Tibial artery (tissue), 4 donors: Measurements from ENCODE around the gene ZNF407.

Source experiments
- DNase-seq, 2 donors: peaks; one replicate each; pipeline ENCODE4 v3.0.0-alpha.2; 2019
- H3K27ac ChIP-seq, 2 donors: fragments of 200-600 bp; sonication (generic) in 1 of 2; 1 replicate in 1 of 2; 2 replicates in 1 of 2; pipeline ENCODE4 v1.5.1; 2018 to 2019; ENCODE audit warnings: mild to moderate bottlenecking in 1 of 2
- H3K27me3 ChIP-seq, 2 donors: fragments of 200-600 bp; sonication (generic) in 1 of 2; one replicate each; pipeline versions ENCODE4 v1.5.1 to v1.6.0; 2016 to 2019
- H3K36me3 ChIP-seq, 3 donors: fragments of 200-600 bp; sonication (generic) in 2 of 3; one replicate each; pipeline ENCODE4 v1.5.1; 2016 to 2019; ENCODE audit warnings: mild to moderate bottlenecking in 2 of 3
- H3K4me1 ChIP-seq, 4 donors: fragments of 200-600 bp; sonication (generic) in 2 of 4; 1 replicate in 3 of 4; 2 replicates in 1 of 4; pipeline ENCODE4 v1.5.1; 2016 to 2019
- H3K4me3 ChIP-seq, 2 donors: fragments of 200-600 bp; sonication (generic) in 1 of 2; 1 replicate in 1 of 2; 2 replicates in 1 of 2; pipeline ENCODE4 v1.5.1; 2018 to 2019; ENCODE audit warnings: mild to moderate bottlenecking in 2 of 2
- H3K9me3 ChIP-seq, 3 donors: fragments of 200-600 bp; sonication (generic) in 1 of 3; one replicate each; pipeline ENCODE4 v1.5.1; 2016 to 2019
- intact Hi-C: fragments of 100-400 bp; cut with DNase I; formaldehyde crosslinking; loops from one replicate; pipeline ENCODE4 v1.15.0; 2023; ENCODE audit warnings: low total_unique reads
- TF ChIP-seq, protein P1 (sequence below), 2 experiments: fragments of 200-600 bp in 1 of 2; fragments of 450-650 bp in 1 of 2; IDR thresholded peaks; one replicate each; pipeline ENCODE4 v1.5.1; 2017 to 2019; ENCODE audit warnings: antibody characterized with exemption in 2 of 2, mild to moderate bottlenecking in 1 of 2, moderate library complexity in 1 of 2

ZNF407 gene

DNA sequence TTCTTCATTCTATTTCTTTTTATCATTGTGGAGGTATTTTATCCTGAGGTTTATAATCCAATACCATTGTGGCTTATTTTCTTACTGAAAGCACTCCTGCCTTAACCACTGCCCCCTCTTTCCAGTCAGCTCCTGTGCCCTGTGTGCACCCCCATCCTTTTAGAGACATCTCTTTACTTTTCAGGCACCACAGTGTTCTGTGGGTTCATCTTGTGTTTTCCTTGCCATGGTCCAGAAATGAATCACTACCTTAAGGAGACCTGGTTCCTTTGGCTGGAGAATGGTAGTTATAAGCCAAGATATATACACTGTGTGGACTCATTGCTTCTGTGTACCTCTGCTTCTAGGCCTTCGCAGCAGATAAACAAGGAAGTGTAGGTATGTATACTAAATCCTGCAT is 332.9 kb downstream of the ZNF407 start:
- intact Hi-C loops, result no loop called here
- no peak for DNase-seq
- Histone ChIP-seq H3K27me3 (no peaks in the 10 kb centered on the region), H3K9me3 (no peaks in the 10 kb centered on the region), H3K4me3 (no peak overlapping the region), H3K4me1 (no peaks in the 10 kb centered on the region), H3K36me3 (peaks cover 0 to 6% (median 0%) of the 10 kb centered on the region in 3 donors), H3K27ac (no peak overlapping the region)
- TF ChIP-seq, protein P1, sequence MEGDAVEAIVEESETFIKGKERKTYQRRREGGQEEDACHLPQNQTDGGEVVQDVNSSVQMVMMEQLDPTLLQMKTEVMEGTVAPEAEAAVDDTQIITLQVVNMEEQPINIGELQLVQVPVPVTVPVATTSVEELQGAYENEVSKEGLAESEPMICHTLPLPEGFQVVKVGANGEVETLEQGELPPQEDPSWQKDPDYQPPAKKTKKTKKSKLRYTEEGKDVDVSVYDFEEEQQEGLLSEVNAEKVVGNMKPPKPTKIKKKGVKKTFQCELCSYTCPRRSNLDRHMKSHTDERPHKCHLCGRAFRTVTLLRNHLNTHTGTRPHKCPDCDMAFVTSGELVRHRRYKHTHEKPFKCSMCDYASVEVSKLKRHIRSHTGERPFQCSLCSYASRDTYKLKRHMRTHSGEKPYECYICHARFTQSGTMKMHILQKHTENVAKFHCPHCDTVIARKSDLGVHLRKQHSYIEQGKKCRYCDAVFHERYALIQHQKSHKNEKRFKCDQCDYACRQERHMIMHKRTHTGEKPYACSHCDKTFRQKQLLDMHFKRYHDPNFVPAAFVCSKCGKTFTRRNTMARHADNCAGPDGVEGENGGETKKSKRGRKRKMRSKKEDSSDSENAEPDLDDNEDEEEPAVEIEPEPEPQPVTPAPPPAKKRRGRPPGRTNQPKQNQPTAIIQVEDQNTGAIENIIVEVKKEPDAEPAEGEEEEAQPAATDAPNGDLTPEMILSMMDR (IDR thresholded peaks at IDR 0.05), result no peak

DNA sequence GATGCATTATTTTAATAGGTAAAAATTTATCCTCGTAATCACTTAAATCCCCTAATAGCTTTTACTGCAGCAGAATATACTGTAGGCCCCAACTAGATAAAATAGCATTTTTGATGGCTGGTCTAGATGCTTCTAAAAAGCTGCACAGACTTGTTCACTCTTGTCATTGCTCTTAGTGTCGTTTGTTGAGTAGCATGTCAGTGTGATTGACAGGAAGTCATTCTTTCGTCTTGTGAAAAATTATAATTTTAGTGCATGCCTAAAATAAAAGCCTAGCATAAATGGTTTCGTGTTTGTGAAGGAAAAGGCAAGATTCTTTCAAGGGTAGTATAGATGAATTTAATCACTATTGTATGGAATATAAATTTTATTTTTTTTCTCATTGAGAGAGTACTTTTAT is 336.3 kb downstream of the ZNF407 start:
- Histone ChIP-seq H3K27me3 (no peaks in the 10 kb centered on the region), H3K4me1 (no peaks in the 10 kb centered on the region), H3K36me3 (peaks cover 0 to 6% (median 0%) of the 10 kb centered on the region in 3 donors), H3K4me3 (no peak overlapping the region), H3K27ac (no peak overlapping the region), H3K9me3 (no peaks in the 10 kb centered on the region)
- DNase-seq, result no peak
- TF ChIP-seq, protein P1 (IDR thresholded peaks at IDR 0.05), result no peak
- intact Hi-C loops, result no loop called here

DNA sequence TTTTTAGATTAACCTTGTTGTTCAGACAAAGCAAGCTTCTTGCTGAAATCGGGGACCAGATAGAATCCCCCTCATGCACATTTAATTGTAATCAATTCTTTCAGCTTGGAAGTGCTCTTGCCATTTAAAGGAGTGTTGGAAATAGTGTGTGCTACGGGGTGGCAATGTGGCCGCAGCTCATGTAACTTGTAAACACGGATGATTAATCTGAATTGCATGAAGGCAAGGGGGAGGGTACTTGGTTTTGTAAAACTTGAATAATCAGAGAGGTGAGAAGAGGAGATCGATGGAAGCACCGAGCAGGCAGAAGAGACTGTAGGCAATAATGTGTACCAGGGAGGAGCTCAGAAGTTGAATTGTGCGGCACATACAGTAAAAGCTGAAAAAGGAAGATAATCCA is 337.8 kb downstream of the ZNF407 start:
- no peaks in the 10 kb centered on the region for H3K27me3 ChIP-seq
- no peak for DNase-seq
- TF ChIP-seq, protein P1 (IDR thresholded peaks at IDR 0.05), result no peak
- no peaks in the 10 kb centered on the region for H3K9me3 ChIP-seq
- H3K4me3 ChIP-seq, result no peak overlapping the region
- no peak overlapping the region for H3K27ac ChIP-seq
- H3K36me3 ChIP-seq, result peaks cover 0 to 6% (median 0%) of the 10 kb centered on the region in 3 donors
- intact Hi-C loops, result no loop called here
- no peaks in the 10 kb centered on the region for H3K4me1 ChIP-seq

DNA sequence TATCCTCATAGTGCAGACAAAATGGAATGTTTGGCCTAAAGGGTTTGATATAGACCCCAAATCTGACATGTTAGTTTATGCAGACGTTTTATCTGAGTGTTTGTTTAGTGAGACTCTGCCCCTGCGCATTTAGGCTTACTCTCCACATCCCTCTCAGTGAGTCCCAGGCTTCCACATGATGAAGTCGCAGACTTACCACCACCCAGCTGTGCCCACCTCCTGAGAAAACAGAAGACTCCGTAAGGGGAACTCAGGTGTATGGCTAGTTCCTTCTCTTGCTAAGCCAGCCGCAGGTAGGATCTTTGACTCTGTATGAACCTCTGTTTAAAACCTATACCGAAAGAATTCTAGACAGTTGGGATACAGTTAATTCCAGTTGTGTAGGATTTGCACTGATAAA is 338.7 kb downstream of the ZNF407 start:
- intact Hi-C loops, result no loop called here
- Histone ChIP-seq H3K4me1 (no peaks in the 10 kb centered on the region), H3K9me3 (no peaks in the 10 kb centered on the region), H3K4me3 (no peak overlapping the region), H3K27ac (no peak overlapping the region), H3K27me3 (no peaks in the 10 kb centered on the region), H3K36me3 (peaks cover 0 to 6% (median 0%) of the 10 kb centered on the region in 3 donors)
- TF ChIP-seq, protein P1 (IDR thresholded peaks at IDR 0.05), result no peak
- no peak for DNase-seq

DNA sequence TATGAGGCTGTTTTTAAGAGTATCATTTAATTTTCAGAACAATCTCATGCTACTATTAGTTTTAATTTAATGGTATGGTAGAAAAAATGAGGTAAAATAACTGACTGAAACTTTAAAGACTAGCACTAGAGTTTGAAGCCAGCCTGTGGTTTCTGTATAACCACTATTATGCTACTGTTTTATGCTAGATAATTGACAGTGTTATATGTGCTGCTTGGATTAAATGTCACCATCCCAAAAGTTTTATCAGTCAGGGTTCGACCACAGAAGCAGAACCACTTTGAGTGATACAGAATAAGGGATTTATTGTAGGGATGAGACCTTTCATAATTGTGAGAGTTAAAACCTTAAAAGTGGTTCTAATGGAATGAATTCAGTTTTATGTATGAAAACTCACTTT is 339.6 kb downstream of the ZNF407 start:
- Histone ChIP-seq H3K27ac (no peak overlapping the region), H3K36me3 (peaks cover 0 to 6% (median 0%) of the 10 kb centered on the region in 3 donors), H3K4me3 (no peak overlapping the region), H3K9me3 (no peaks in the 10 kb centered on the region), H3K27me3 (no peaks in the 10 kb centered on the region), H3K4me1 (no peaks in the 10 kb centered on the region)
- intact Hi-C loops, result no loop called here
- TF ChIP-seq, protein P1 (IDR thresholded peaks at IDR 0.05), result no peak
- no peak for DNase-seq

DNA sequence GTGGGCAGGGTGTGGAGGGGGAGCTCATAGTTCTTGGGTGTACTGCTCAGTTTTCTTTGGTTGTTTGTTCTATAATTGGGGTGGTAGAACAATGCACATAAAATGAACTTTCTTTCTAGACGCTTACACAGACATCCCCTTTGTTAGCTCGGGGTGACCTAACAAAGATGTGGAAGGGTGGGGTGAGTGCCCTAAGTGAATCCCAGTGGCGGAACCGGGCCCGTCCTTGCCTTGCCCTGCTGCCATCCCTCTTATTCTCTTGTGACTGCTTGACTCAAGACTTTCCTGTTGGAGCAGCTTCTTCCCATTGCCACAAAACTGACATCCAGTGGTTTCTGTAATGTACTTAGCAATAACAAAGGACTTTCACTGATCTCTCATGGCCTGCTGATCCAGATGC is 343.2 kb downstream of the ZNF407 start:
- intact Hi-C loops, result no loop called here
- H3K4me3 ChIP-seq, result no peak overlapping the region
- TF ChIP-seq, protein P1 (IDR thresholded peaks at IDR 0.05), result no peak

More for the DNA sequence above, 343.2 kb downstream of the ZNF407 start:
- no peaks in the 10 kb centered on the region for H3K36me3 ChIP-seq
- no peaks in the 10 kb centered on the region for H3K27me3 ChIP-seq
- no peaks in the 10 kb centered on the region for H3K9me3 ChIP-seq
- DNase-seq, result no peak
- no peaks in the 10 kb centered on the region for H3K4me1 ChIP-seq
- H3K27ac ChIP-seq, result no peak overlapping the region
